GM18526 (cell line): ENCODE data around the gene METTL1.

Source experiments
- POLR2A ChIP-seq: IDR thresholded peaks from 3 replicates; pipeline ENCODE4 v1.6.1; 2011; ENCODE audit not compliant: insufficient read length; ENCODE audit errors: extremely low read depth

The METTL1 gene

GRCh38 chr12:57730336-57731067, 41.4 kb downstream of the METTL1 start:
- TF ChIP-seq POLR2A: no peak

- no peak for TF ChIP-seq POLR2A
These were observed 42.5 kb downstream of the METTL1 start for GRCh38 chr12:57729321-57729844.

GRCh38 chr12:57727758-57728395, 44.0 kb downstream of the METTL1 start:
- no peak for TF ChIP-seq POLR2A

GRCh38 chr12:57726884-57727757, 44.8 kb downstream of the METTL1 start:
- no peak for TF ChIP-seq POLR2A

- TF ChIP-seq POLR2A: no peak
These were observed 45.6 kb downstream of the METTL1 start for GRCh38 chr12:57726151-57726883.

GRCh38 chr12:57725851-57726150, 46.1 kb downstream of the METTL1 start:
- no peak for TF ChIP-seq POLR2A

GRCh38 chr12:57724936-57725740, 46.8 kb downstream of the METTL1 start:
- TF ChIP-seq POLR2A: no peak

- TF ChIP-seq POLR2A: no peak
These were observed 47.6 kb downstream of the METTL1 start for GRCh38 chr12:57724003-57724935.

GRCh38 chr12:57723630-57723962, 48.3 kb downstream of the METTL1 start:
- no peak for TF ChIP-seq POLR2A

- no peak for TF ChIP-seq POLR2A
These were observed 48.9 kb downstream of the METTL1 start for GRCh38 chr12:57722716-57723629.

- no peak for TF ChIP-seq POLR2A
These were observed 51.0 kb downstream of the METTL1 start for GRCh38 chr12:57720606-57721595.
